Measurements from ENCODE around the gene MS4A13.

The MS4A13 gene

GRCh38 chr11:60589611-60590010 lies 74.4 kb downstream of the MS4A13 start:
- no peak overlapping the region for H3K27ac ChIP-seq
- TF ChIP-seq, protein P1, sequence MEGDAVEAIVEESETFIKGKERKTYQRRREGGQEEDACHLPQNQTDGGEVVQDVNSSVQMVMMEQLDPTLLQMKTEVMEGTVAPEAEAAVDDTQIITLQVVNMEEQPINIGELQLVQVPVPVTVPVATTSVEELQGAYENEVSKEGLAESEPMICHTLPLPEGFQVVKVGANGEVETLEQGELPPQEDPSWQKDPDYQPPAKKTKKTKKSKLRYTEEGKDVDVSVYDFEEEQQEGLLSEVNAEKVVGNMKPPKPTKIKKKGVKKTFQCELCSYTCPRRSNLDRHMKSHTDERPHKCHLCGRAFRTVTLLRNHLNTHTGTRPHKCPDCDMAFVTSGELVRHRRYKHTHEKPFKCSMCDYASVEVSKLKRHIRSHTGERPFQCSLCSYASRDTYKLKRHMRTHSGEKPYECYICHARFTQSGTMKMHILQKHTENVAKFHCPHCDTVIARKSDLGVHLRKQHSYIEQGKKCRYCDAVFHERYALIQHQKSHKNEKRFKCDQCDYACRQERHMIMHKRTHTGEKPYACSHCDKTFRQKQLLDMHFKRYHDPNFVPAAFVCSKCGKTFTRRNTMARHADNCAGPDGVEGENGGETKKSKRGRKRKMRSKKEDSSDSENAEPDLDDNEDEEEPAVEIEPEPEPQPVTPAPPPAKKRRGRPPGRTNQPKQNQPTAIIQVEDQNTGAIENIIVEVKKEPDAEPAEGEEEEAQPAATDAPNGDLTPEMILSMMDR (IDR thresholded peaks at IDR 0.05) = no peak
- no peak overlapping the region for H3K4me3 ChIP-seq (ENCODE audit: low read depth in 1 of 2, low read length in 1 of 2)
- no peaks in the 10 kb centered on the region for H3K27me3 ChIP-seq
- H3K36me3 ChIP-seq = no peaks in the 10 kb centered on the region
- H3K4me1 ChIP-seq (ENCODE audit: control insufficient read depth in 1 of 2, insufficient read depth in 1 of 2, low read depth in 1 of 2, low read length in 1 of 2) = no peaks in the 10 kb centered on the region
- H3K9me3 ChIP-seq = no peaks in the 10 kb centered on the region

All from neutrophil (primary cell).